ENCODE measurements around the gene TJP1. TPM values are rescaled to one million over a fixed set of nuclear protein-coding genes. Genes with fewer than 3 reads are reported as not detected.

TJP1 gene
- total and polyA plus RNA-seq, 2 experiments from 2014 or later, result 34.4 to 88.7 TPM

DNA sequence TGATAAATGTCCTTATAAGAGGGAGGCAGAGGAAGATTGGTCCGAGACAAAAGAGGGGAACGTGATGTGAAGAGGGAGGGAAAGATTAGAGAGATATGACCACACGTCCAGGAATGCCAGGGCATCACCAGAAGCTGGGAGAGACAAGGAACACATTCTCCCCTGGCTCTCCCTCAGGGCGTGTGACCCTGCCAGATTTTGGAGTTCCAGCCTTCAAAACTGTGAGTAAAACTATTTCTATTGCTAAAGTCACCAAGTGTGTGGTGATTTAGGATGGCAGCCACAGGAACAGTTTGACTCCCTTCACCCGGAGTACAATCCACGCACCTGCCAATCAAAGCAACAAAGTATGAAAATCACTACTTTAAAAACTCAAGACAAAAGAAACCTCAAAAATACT lies 32.1 kb upstream of the TJP1 start:
- Histone ChIP-seq H3K4me3 (no peak overlapping the region), H3K9me2 (replicated peaks; ENCODE audit: insufficient read depth) (no peaks in the 10 kb centered on the region), H3K36me3 (replicated peaks; ENCODE audit: insufficient read depth, low read depth) (no peaks in the 10 kb centered on the region), H3K4me1 (ENCODE audit: insufficient read depth) (no peaks in the 10 kb centered on the region), H3K4me2 (no peak overlapping the region), H4K20me1 (ENCODE audit: insufficient read depth, poor library complexity, severe bottlenecking) (no peaks in the 10 kb centered on the region), H3K79me2 (no peaks in the 10 kb centered on the region), H3K27me3 (no peaks in the 10 kb centered on the region), H3K27ac (no peak overlapping the region), H2AFZ (no peak overlapping the region), H3K9me3 (ENCODE audit: low read depth) (peaks cover 4% of the 10 kb centered on the region)
- WGBS (ENCODE audit: low lambda C conversion rate, missing lambda C conversion rate), result 68% methylated on average over 6 of the region's 6 CpGs
- TF ChIP-seq, protein P1, sequence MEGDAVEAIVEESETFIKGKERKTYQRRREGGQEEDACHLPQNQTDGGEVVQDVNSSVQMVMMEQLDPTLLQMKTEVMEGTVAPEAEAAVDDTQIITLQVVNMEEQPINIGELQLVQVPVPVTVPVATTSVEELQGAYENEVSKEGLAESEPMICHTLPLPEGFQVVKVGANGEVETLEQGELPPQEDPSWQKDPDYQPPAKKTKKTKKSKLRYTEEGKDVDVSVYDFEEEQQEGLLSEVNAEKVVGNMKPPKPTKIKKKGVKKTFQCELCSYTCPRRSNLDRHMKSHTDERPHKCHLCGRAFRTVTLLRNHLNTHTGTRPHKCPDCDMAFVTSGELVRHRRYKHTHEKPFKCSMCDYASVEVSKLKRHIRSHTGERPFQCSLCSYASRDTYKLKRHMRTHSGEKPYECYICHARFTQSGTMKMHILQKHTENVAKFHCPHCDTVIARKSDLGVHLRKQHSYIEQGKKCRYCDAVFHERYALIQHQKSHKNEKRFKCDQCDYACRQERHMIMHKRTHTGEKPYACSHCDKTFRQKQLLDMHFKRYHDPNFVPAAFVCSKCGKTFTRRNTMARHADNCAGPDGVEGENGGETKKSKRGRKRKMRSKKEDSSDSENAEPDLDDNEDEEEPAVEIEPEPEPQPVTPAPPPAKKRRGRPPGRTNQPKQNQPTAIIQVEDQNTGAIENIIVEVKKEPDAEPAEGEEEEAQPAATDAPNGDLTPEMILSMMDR (IDR thresholded peaks at IDR 0.05; ENCODE audit: poor library complexity), result no peak
- TF ChIP-seq EZH2 (IDR thresholded peaks at IDR 0.05; ENCODE audit: borderline replicate concordance) (no peak), EZH2phosphoT487 (IDR thresholded peaks at IDR 0.05; ENCODE audit: low read depth, severe bottlenecking, unreplicated experiment) (no peak)
- DNase-seq (ENCODE audit: low spot score), result no peak

- TF ChIP-seq EZH2phosphoT487 (IDR thresholded peaks at IDR 0.05; ENCODE audit: low read depth, severe bottlenecking, unreplicated experiment), result no peak
- TF ChIP-seq, protein P1 (IDR thresholded peaks at IDR 0.05; ENCODE audit: poor library complexity), result no peak
- no peak for TF ChIP-seq EZH2 (IDR thresholded peaks at IDR 0.05; ENCODE audit: borderline replicate concordance)
- Histone ChIP-seq H3K4me3 (no peak overlapping the region), H3K9me2 (replicated peaks; ENCODE audit: insufficient read depth) (no peaks in the 10 kb centered on the region), H4K20me1 (ENCODE audit: insufficient read depth, poor library complexity, severe bottlenecking) (no peaks in the 10 kb centered on the region), H3K36me3 (replicated peaks; ENCODE audit: insufficient read depth, low read depth) (no peaks in the 10 kb centered on the region), H3K4me1 (ENCODE audit: insufficient read depth) (no peaks in the 10 kb centered on the region), H3K9me3 (ENCODE audit: low read depth) (peaks cover 4% of the 10 kb centered on the region), H2AFZ (no peak overlapping the region), H3K27ac (no peak overlapping the region), H3K4me2 (no peak overlapping the region), H3K79me2 (no peaks in the 10 kb centered on the region), H3K27me3 (no peaks in the 10 kb centered on the region)
- no peak for DNase-seq (ENCODE audit: low spot score)
- 91% methylated on average over 8 of the region's 8 CpGs for WGBS (ENCODE audit: low lambda C conversion rate, missing lambda C conversion rate)
These were observed 31.1 kb upstream of the TJP1 start for GRCh38 chr15:29853211-29853987.

- Histone ChIP-seq H3K27me3 (no peaks in the 10 kb centered on the region), H4K20me1 (ENCODE audit: insufficient read depth, poor library complexity, severe bottlenecking) (no peaks in the 10 kb centered on the region), H2AFZ (no peak overlapping the region), H3K4me1 (ENCODE audit: insufficient read depth) (no peaks in the 10 kb centered on the region), H3K36me3 (replicated peaks; ENCODE audit: insufficient read depth, low read depth) (no peaks in the 10 kb centered on the region), H3K27ac (no peak overlapping the region), H3K9me2 (replicated peaks; ENCODE audit: insufficient read depth) (no peaks in the 10 kb centered on the region), H3K4me3 (no peak overlapping the region), H3K4me2 (no peak overlapping the region), H3K79me2 (no peaks in the 10 kb centered on the region), H3K9me3 (ENCODE audit: low read depth) (peaks cover 4% of the 10 kb centered on the region)
- 95% methylated on average over 3 of the region's 3 CpGs for WGBS (ENCODE audit: low lambda C conversion rate, missing lambda C conversion rate)
- TF ChIP-seq EZH2phosphoT487 (IDR thresholded peaks at IDR 0.05; ENCODE audit: low read depth, severe bottlenecking, unreplicated experiment) (no peak), EZH2 (IDR thresholded peaks at IDR 0.05; ENCODE audit: borderline replicate concordance) (no peak)
- TF ChIP-seq, protein P1 (IDR thresholded peaks at IDR 0.05; ENCODE audit: poor library complexity), result no peak
- no peak for DNase-seq (ENCODE audit: low spot score)
These were observed 29.9 kb upstream of the TJP1 start for GRCh38 chr15:29852201-29852600.
